HEK293 (cell line): ENCODE data around the gene MAPT.

Experiments
- CTCF ChIP-seq: fragments of 450-650 bp; formaldehyde crosslinking; IDR thresholded peaks from 2 replicates; pipeline ENCODE4 v1.5.1; 2016; ENCODE audit warnings: missing biosample characterization, missing genetic modification characterization
- ZNF221 ChIP-seq: fragments of 450-650 bp; formaldehyde crosslinking; IDR thresholded peaks from 2 replicates; pipeline ENCODE4 v1.5.1; 2017; ENCODE audit warnings: missing biosample characterization, missing genetic modification characterization, borderline replicate concordance
- ZNF423 ChIP-seq: fragments of 450-650 bp; formaldehyde crosslinking; IDR thresholded peaks from 2 replicates; pipeline ENCODE4 v1.5.1; 2016; ENCODE audit warnings: missing biosample characterization, missing genetic modification characterization

- TF ChIP-seq ZNF221 (tag by site-specific recombination) = no peak
- TF ChIP-seq ZNF423 (tag by site-specific recombination) = no peak
- TF ChIP-seq CTCF (tag by site-specific recombination) = no peak
These were observed 46.5 kb downstream of the MAPT start for GRCh38 chr17:45940826-45941225.
